Measurements from ENCODE around the gene ZFPM1.

GRCh38 chr16:88438084-88438870, 14.8 kb upstream of the ZFPM1 start:
- TF ChIP-seq SUZ12 (IDR thresholded peaks at IDR 0.05; ENCODE audit: extremely low read depth, insufficient read depth, insufficient read length) (no peak), YY1 (IDR thresholded peaks at IDR 0.05; ENCODE audit: insufficient read depth, insufficient read length) (no peak)
